ENCODE results near the gene ZNF230. TPM values are rescaled to one million over a fixed set of nuclear protein-coding genes. Genes with fewer than 3 reads are reported as not detected.
A peak's percentile ranks its signal among the peaks of the same experiment; 100 is the strongest.

Gene ZNF230
- total and polyA plus RNA-seq, 9 of the 15 experiments (the other 6 are each of a cell fraction or from before 2014, with no cell fraction given) = 1.3 to 4.0 (median 2.2) TPM

- peak; percentile 83 for TF ChIP-seq ZBTB12 (CRISPR knock-in tag; IDR thresholded peaks at IDR 0.05)
- TF ChIP-seq STAT6 (CRISPR knock-in tag; IDR thresholded peaks at IDR 0.05) = no peak
- TF ChIP-seq MYNN (IDR thresholded peaks at IDR 0.05) = no peak
- TF ChIP-seq MYNN (CRISPR knock-in tag; IDR thresholded peaks at IDR 0.05) = no peak
- TF ChIP-seq ASH1L (IDR thresholded peaks at IDR 0.05; ENCODE audit: borderline replicate concordance, low read depth, partially characterized antibody) = peak; percentile 33
- no peak for TF ChIP-seq ETS2 (tag; IDR thresholded peaks at IDR 0.05; ENCODE audit: borderline replicate concordance, poor library complexity, severe bottlenecking)
- TF ChIP-seq LARP7 (IDR thresholded peaks at IDR 0.05) = no peak
- TF ChIP-seq SETDB1 (IDR thresholded peaks at IDR 0.05; ENCODE audit: low read length) = no peak
- TF ChIP-seq TCF7 (IDR thresholded peaks at IDR 0.05; ENCODE audit: borderline replicate concordance) = no peak
- TF ChIP-seq TBL1XR1 (IDR thresholded peaks at IDR 0.05; ENCODE audit: low read length in 2 of 2) = 0 out of 4 replicates have a peak, but pooled peaks of 1 of the 2 experiments have one; percentile 59
- TF ChIP-seq ZNF668 (CRISPR knock-in tag; IDR thresholded peaks at IDR 0.05) = no peak
These were observed 22.6 kb downstream of the ZNF230 start, which contains the start of gene ZNF222 (continued) for GRCh38 chr19:44025217-44025936.

Data from K562 (cell line).